Endothelial cell of umbilical vein (primary cell): ENCODE results near the gene LHFPL2. TPM values are rescaled to one million over a fixed set of nuclear protein-coding genes. Genes with fewer than 3 reads are reported as not detected.

ENCODE experiments used
- BruUV-seq: library from RNA; stranded (reverse); fragments of 400-500 nt; replicated peaks from 2 replicates; lab custom pipeline; 2021; lab: Mats Ljungman, UMichigan
- CTCF ChIA-PET: fragments of 300-600, 350-600 bp; sonication (Branson Sonifier 250); formaldehyde crosslinking; loops from one replicate; lab custom pipeline; 2021; ENCODE audit warnings: antibody characterized with exemption, inconsistent platforms; lab: Charles Lee
- POLR2A ChIA-PET: fragments of 300-600, 350-600 bp; sonication (Branson Sonifier 250); formaldehyde crosslinking; loops from one replicate; lab custom pipeline; 2021; ENCODE audit warnings: antibody characterized with exemption, inconsistent platforms; lab: Charles Lee
- DNase-seq: peaks from one replicate; pipeline ENCODE4 v3.0.0-alpha.2; 2011; ENCODE audit warnings: low read depth, low spot score
- FAIRE-seq: peaks from 2 replicates; lab custom pipeline; 2011; peaks lifted over from hg19 to GRCh38; lab: Jason Lieb, UNC
- H2AFZ ChIP-seq: 2 replicates; pipeline ENCODE4 v1.6.0; 2012; ENCODE audit warnings: low read depth, low read length, control low read depth, inconsistent platforms
- H3K27ac ChIP-seq: 2 replicates; pipeline ENCODE4 v1.5.1; 2011; ENCODE audit warnings: low read depth, mild to moderate bottlenecking, control low read depth, low read length, moderate library complexity; ENCODE audit not compliant: insufficient read depth
- H3K27me3 ChIP-seq, 2 experiments: 2 replicates each; pipeline versions ENCODE4 v1.6.0 to v1.6.1; 2011; ENCODE audit warnings: low read length in 2 of 2, mixed read lengths in 1 of 2; ENCODE audit not compliant: control insufficient read depth in 2 of 2, insufficient read depth in 2 of 2
- H3K36me3 ChIP-seq, 2 experiments: 2 replicates in 1 of 2; 3 replicates in 1 of 2; pipeline ENCODE4 v1.5.1; 2011; ENCODE audit warnings: low read length in 2 of 2, mild to moderate bottlenecking in 1 of 2, moderate library complexity in 1 of 2; ENCODE audit not compliant: control insufficient read depth in 2 of 2, insufficient read depth in 2 of 2; ENCODE audit errors: extremely low read depth in 1 of 2
- H3K4me1 ChIP-seq: 3 replicates; pipeline ENCODE4 v1.5.1; 2011; ENCODE audit warnings: mild to moderate bottlenecking, low read length; ENCODE audit not compliant: control insufficient read depth, insufficient read depth; ENCODE audit errors: extremely low read depth
- H3K4me2 ChIP-seq: 2 replicates; pipeline ENCODE4 v1.6.1; 2011; ENCODE audit warnings: low read length, control low read depth, mixed read lengths; ENCODE audit not compliant: insufficient read depth
- H3K4me3 ChIP-seq, 3 experiments: fragments of 200-600 bp in 1 of 3; sonication (generic), shearing (Covaris generic) in 1 of 3; replicated peaks in 1 of 3; 2 replicates each; pipeline ENCODE4 v1.5.1; 2011 to 2016; ENCODE audit warnings: control low read depth in 3 of 3, low read length in 3 of 3, mild to moderate bottlenecking in 2 of 3, inconsistent platforms in 1 of 3, low read depth in 1 of 3, moderate library complexity in 1 of 3; ENCODE audit not compliant: insufficient read depth in 1 of 3
- H3K79me2 ChIP-seq: 2 replicates; pipeline ENCODE4 v1.6.0; 2012; ENCODE audit warnings: low read length, inconsistent platforms; ENCODE audit not compliant: control insufficient read depth, insufficient read depth
- H3K9ac ChIP-seq: replicated peaks from 2 replicates; pipeline ENCODE3; 2011; ENCODE audit warnings: low read length, control low read depth; ENCODE audit not compliant: insufficient read depth; ENCODE audit errors: extremely low read depth
- H3K9me1 ChIP-seq: replicated peaks from 3 replicates; pipeline ENCODE4 v1.6.0; 2011; ENCODE audit warnings: mild to moderate bottlenecking, low read length; ENCODE audit not compliant: control insufficient read depth, insufficient read depth; ENCODE audit errors: extremely low read depth
- H3K9me3 ChIP-seq: replicated peaks from 2 replicates; pipeline ENCODE4 v1.5.1; 2012; ENCODE audit warnings: low read length, inconsistent platforms; ENCODE audit not compliant: control insufficient read depth, insufficient read depth
- H4K20me1 ChIP-seq: replicated peaks from 2 replicates; pipeline ENCODE3; 2011; ENCODE audit warnings: mild to moderate bottlenecking, low read length; ENCODE audit not compliant: control insufficient read depth, insufficient read depth; ENCODE audit errors: extremely low read depth
- CTCF ChIP-seq, 2 donors: IDR thresholded peaks; 1 replicate in 1 of 2; 2 replicates in 1 of 2; pipeline ENCODE4 v1.5.1; 2011; ENCODE audit warnings: low read length in 2 of 2, mild to moderate bottlenecking in 2 of 2, moderate library complexity in 2 of 2, control low read depth in 1 of 2, inconsistent platforms in 1 of 2, low read depth in 1 of 2; ENCODE audit not compliant: insufficient read depth in 1 of 2; ENCODE audit errors: extremely low read depth in 1 of 2
- EZH2 ChIP-seq: IDR thresholded peaks from 2 replicates; pipeline ENCODE4 v1.6.1; 2012; ENCODE audit warnings: borderline replicate concordance, low read depth, mild to moderate bottlenecking, moderate library complexity, low read length, inconsistent platforms; ENCODE audit not compliant: severe bottlenecking
- FOS ChIP-seq: IDR thresholded peaks from 2 replicates; pipeline ENCODE4 v1.6.1; 2011; ENCODE audit warnings: mild to moderate bottlenecking, low read length, moderate library complexity, borderline replicate concordance; ENCODE audit not compliant: insufficient read depth
- GATA2 ChIP-seq: IDR thresholded peaks from 2 replicates; pipeline ENCODE4 v1.7.0; 2011; ENCODE audit warnings: low read depth, mild to moderate bottlenecking, moderate library complexity, mixed read lengths, low read length; ENCODE audit not compliant: insufficient read length, insufficient read depth
- JUN ChIP-seq: IDR thresholded peaks from 2 replicates; pipeline ENCODE4 v1.6.1; 2011; ENCODE audit warnings: borderline replicate concordance, low read depth; ENCODE audit not compliant: insufficient read length, insufficient read depth
- MAX ChIP-seq: IDR thresholded peaks from 2 replicates; pipeline ENCODE4 v1.6.1; 2011; ENCODE audit not compliant: insufficient read depth, insufficient read length
- MYC ChIP-seq: IDR thresholded peaks from one replicate; pipeline ENCODE4 v1.6.1; 2011; ENCODE audit warnings: mild to moderate bottlenecking, low read depth, low read length
- POLR2A ChIP-seq: IDR thresholded peaks from 2 replicates; pipeline ENCODE4 v1.6.1; 2012; ENCODE audit warnings: low read depth, mild to moderate bottlenecking, control low read depth, low read length
- POLR2AphosphoS5 ChIP-seq: IDR thresholded peaks from 2 replicates; pipeline ENCODE4 v1.6.1; 2012; ENCODE audit warnings: low read depth, mild to moderate bottlenecking, control low read depth, low read length, moderate library complexity; ENCODE audit not compliant: insufficient read depth
- dilution Hi-C: fragments of 300-500 bp; cut with MboI; formaldehyde crosslinking; loops from one replicate; pipeline ENCODE4 v1.15.0; 2019; ENCODE audit warnings: low sequenced_read_pairs; ENCODE audit not compliant: extremely low pct_ligation_motif_present
- intact Hi-C: fragments of 100-400 bp; cut with micrococcal nuclease; formaldehyde crosslinking; loops from one replicate; pipeline ENCODE4 v1.10.0; 2022
- polyA plus RNA-seq, 4 experiments: library from polyadenylated mRNA; depleted of rRNA in 3 of 4; stranded (reverse) in 3 of 4; unstranded in 1 of 4; fragments of >200 nt; gene quantifications; 2 replicates each; pipeline versions ENCODE4 v1.2.1 to v1.2.3, GENCODE V29; 2011 to 2012; ENCODE audit warnings: missing spikeins in 1 of 4
- total RNA-seq: library from RNA; stranded (reverse); gene quantifications from 2 replicates; pipeline ENCODE4 v1.2.3, GENCODE V29; 2021

Gene LHFPL2
- total and polyA plus RNA-seq, 2 donors (not counting 3 experiments of a cell fraction or from before 2014, with no cell fraction given) = 9.6 to 36.3 TPM

- no peaks in the 10 kb centered on the region for H3K9me3 ChIP-seq
- ChIA-PET CTCF (interaction anchor here (1.2 to 2.3 kb wide), 2 partner anchors 11 to 71 kb away, joined by 3 to 5 read pairs; no protein-coding TSS in a partner anchor), POLR2A (no interaction called here)
- peak overlapping the region; percentile 45 for H3K4me2 ChIP-seq
- BruUV-seq = no TSS peak
- H3K4me3 ChIP-seq = no peak overlapping the region
- H3K9ac ChIP-seq = peak overlapping the region; percentile 59
- DNase-seq (peak; percentile 74), FAIRE-seq (peak; percentile 68)
- peaks cover 72% of the 10 kb centered on the region for H3K4me1 ChIP-seq
- intact Hi-C loops = no loop called here
- H3K27me3 ChIP-seq = no peaks in the 10 kb centered on the region
- H4K20me1 ChIP-seq = no peaks in the 10 kb centered on the region
- H3K9me1 ChIP-seq = no peaks in the 10 kb centered on the region
- no peak overlapping the region for H2AFZ ChIP-seq
- TF ChIP-seq MAX = no peak
- peak; percentile 19 for TF ChIP-seq POLR2AphosphoS5
- TF ChIP-seq JUN = peak; percentile 81
- TF ChIP-seq GATA2 = no peak
- peak; percentile 37 for TF ChIP-seq FOS
- no peak for TF ChIP-seq MYC
- no peak for TF ChIP-seq EZH2
- no peak for TF ChIP-seq CTCF (IDR thresholded peaks at IDR 0.05; ENCODE audit: extremely low read depth in 1 of 2, insufficient read depth in 1 of 2, low read depth in 1 of 2, low read length in 2 of 2)
- TF ChIP-seq POLR2A = no peak
- H3K36me3 ChIP-seq = no peaks in the 10 kb centered on the region
- H3K27ac ChIP-seq = peak overlapping the region; percentile 100
- H3K79me2 ChIP-seq = peaks cover 25% of the 10 kb centered on the region
- dilution Hi-C loops = no loop called here
These were observed 50.6 kb downstream of the LHFPL2 start for GRCh38 chr5:78597974-78598371.
